ENCODE data around the gene ADRB2. TPM values are rescaled to one million over a fixed set of nuclear protein-coding genes. Genes with fewer than 3 reads are reported as not detected.

Gene ADRB2
- total RNA-seq, 3 donors from 2014 or later (not counting 1 experiment from before 2014, with no cell fraction given), result 47.1 to 78.9 (median 60.7) TPM

DNA sequence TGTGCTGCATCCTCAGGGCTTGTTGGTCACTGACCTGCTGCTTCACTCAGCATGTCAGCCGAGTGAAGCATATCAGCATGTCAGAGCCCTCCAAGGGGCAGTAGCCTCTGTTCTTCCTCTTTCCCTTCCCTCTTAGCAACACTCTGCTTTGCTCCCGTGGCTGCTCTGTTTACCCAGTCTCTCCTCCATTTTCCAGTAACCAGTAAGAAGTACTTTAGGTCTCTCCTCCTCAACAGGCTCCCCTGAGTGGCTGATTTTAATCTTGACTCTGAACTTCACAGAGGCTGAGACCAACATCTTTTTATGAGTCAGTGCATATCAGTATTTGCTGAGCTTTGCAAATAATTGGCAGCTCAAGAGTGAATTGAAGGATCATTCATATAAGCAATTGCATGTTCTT is 18.6 kb upstream of the ADRB2 start:
- Mint-ChIP-seq H3K36me3 (no peaks in the 10 kb centered on the region), H3K4me3 (no peak overlapping the region), H3K27me3 (ENCODE audit: low read depth in 2 of 2) (no peaks in the 10 kb centered on the region), H3K27ac (peak overlapping the region in 1 of 2 donors; percentile 27), H3K4me1 (peaks cover 28 to 31% of the 10 kb centered on the region in 2 donors), H3K9me3 (no peaks in the 10 kb centered on the region)
- no peaks in the 10 kb centered on the region for H3K9me3 ChIP-seq (ENCODE audit: control insufficient read depth, insufficient read depth, low read length)
- no peak for DNase-seq
- H3K27ac ChIP-seq (ENCODE audit: low read length), result peak overlapping the region; percentile 2
- no peak overlapping the region for H3K4me3 ChIP-seq (ENCODE audit: low read length)
- intact Hi-C loops (cut with micrococcal nuclease), result loop anchor here (2.0 kb wide), 1 partner anchor 19 kb away; the partner anchor contains the start of gene ADRB2
- 34% methylated on average over 2 of the region's 2 CpGs for WGBS (ENCODE audit: insufficient coverage)
- ATAC-seq, result no peak
- H3K27me3 ChIP-seq (ENCODE audit: control insufficient read depth, insufficient read depth, low read length), result no peaks in the 10 kb centered on the region
- H3K36me3 ChIP-seq (ENCODE audit: control insufficient read depth, insufficient read depth, low read length), result no peaks in the 10 kb centered on the region
- TF ChIP-seq, protein P1, sequence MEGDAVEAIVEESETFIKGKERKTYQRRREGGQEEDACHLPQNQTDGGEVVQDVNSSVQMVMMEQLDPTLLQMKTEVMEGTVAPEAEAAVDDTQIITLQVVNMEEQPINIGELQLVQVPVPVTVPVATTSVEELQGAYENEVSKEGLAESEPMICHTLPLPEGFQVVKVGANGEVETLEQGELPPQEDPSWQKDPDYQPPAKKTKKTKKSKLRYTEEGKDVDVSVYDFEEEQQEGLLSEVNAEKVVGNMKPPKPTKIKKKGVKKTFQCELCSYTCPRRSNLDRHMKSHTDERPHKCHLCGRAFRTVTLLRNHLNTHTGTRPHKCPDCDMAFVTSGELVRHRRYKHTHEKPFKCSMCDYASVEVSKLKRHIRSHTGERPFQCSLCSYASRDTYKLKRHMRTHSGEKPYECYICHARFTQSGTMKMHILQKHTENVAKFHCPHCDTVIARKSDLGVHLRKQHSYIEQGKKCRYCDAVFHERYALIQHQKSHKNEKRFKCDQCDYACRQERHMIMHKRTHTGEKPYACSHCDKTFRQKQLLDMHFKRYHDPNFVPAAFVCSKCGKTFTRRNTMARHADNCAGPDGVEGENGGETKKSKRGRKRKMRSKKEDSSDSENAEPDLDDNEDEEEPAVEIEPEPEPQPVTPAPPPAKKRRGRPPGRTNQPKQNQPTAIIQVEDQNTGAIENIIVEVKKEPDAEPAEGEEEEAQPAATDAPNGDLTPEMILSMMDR (IDR thresholded peaks at IDR 0.05), result no peak
- H3K4me1 ChIP-seq (ENCODE audit: control insufficient read depth, insufficient read depth, low read length), result peaks cover 38% of the 10 kb centered on the region

DNA sequence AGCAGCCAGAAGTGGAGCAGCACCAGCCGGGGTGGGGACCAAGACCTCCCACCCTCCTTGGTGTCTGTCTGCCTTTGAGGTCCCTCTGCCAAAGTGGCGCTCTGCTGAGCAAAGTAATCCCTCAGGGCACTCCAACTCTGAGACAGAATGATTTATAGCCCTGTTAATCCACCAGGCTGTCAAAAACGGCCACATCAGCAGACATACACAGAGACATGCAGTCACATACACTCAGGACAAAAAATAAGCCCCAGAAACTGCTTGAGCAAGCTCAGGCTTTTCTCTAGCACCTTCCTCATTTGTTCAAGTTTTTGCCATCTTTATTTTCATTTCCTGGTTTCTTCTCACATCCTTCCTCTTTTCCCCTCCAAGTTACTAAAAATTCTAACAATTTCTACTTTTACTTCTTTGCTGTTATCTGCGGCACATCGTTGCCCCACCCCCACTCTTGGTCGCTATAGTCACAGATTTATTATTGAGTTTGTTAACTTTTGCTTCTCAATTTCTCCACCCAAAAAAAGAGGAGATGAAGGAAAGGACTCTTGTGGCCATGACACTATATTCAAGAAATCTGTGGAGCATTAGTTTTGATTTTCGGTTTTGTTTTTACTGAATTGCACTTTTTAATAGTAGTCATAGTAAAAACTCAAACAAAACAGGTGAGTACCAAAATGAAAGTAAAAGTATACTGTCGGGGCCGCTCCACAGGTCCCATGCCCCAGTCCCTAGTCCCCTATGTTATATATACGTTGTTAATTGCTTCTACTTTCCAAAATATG is 17.4 kb upstream of the ADRB2 start:
- TF ChIP-seq, protein P1 (IDR thresholded peaks at IDR 0.05), result no peak
- peak overlapping the region; percentile 36 for H3K4me3 ChIP-seq (ENCODE audit: low read length)
- ATAC-seq (peak; percentile 77 to 81 (median 79)), DNase-seq (peak in 1 of 2 donors; percentile 69)
- peak overlapping the region; percentile 86 to 87 for H3K27ac Mint-ChIP-seq
- intact Hi-C loops (cut with micrococcal nuclease), result loop anchor here (2.0 kb wide), 1 partner anchor 18 kb away; the partner anchor contains the start of gene ADRB2
- no peaks in the 10 kb centered on the region for H3K9me3 Mint-ChIP-seq
- no peaks in the 10 kb centered on the region for H3K9me3 ChIP-seq (ENCODE audit: control insufficient read depth, insufficient read depth, low read length)
- H3K36me3 Mint-ChIP-seq, result no peaks in the 10 kb centered on the region
- peak overlapping the region; percentile 93 for H3K4me3 Mint-ChIP-seq
- H3K27ac ChIP-seq (ENCODE audit: low read length), result peak overlapping the region; percentile 36
- WGBS (ENCODE audit: insufficient coverage), result 14% methylated on average over 5 of the region's 10 CpGs
- no peaks in the 10 kb centered on the region for H3K36me3 ChIP-seq (ENCODE audit: control insufficient read depth, insufficient read depth, low read length)
- peaks cover 28 to 31% of the 10 kb centered on the region in 2 donors for H3K4me1 Mint-ChIP-seq
- peaks cover 38% of the 10 kb centered on the region for H3K4me1 ChIP-seq (ENCODE audit: control insufficient read depth, insufficient read depth, low read length)
- H3K27me3 ChIP-seq (ENCODE audit: control insufficient read depth, insufficient read depth, low read length), result no peaks in the 10 kb centered on the region
- H3K27me3 Mint-ChIP-seq (ENCODE audit: low read depth in 2 of 2), result no peaks in the 10 kb centered on the region

DNA sequence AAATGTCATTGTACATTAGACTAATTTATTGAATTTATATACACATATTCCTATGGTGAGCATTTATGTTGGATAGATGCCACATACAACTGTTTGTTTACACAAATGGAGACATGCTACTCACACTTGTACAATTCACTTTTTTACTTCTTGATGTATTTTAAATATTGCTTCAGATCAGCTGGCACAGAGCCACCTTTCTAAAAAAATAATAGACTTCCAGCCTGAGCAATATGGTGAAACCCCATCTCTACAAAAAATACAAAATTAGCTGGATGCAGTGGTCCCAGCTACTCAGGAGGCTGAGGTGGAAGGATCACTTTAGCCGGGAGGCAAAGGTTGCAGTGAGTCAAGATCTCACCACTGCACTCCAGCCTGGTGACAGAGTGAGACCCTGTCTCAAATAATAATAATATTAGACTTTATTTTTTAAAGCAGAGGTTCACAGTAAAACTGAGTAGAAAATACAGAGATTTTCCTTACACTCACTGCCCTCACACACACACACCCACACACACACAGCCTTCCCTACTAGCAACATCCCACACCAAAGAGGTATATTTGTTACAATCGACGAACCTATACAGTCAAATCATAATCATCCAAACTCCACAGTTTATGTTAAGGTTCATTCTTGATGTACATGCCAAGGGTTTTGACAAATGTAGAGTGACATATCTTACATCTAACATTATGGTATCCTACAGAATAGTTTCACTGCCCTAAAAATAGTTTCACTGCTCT is 16.5 kb upstream of the ADRB2 start:
- ATAC-seq, result no peak
- Histone ChIP-seq H3K27ac (ENCODE audit: low read length) (peak overlapping the region; percentile 36), H3K4me1 (ENCODE audit: control insufficient read depth, insufficient read depth, low read length) (peaks cover 38% of the 10 kb centered on the region), H3K36me3 (ENCODE audit: control insufficient read depth, insufficient read depth, low read length) (no peaks in the 10 kb centered on the region), H3K9me3 (ENCODE audit: control insufficient read depth, insufficient read depth, low read length) (no peaks in the 10 kb centered on the region), H3K27me3 (ENCODE audit: control insufficient read depth, insufficient read depth, low read length) (no peaks in the 10 kb centered on the region), H3K4me3 (ENCODE audit: low read length) (peak overlapping the region; percentile 36)
- H3K4me3 Mint-ChIP-seq, result peak overlapping the region; percentile 93
- TF ChIP-seq, protein P1 (IDR thresholded peaks at IDR 0.05), result no peak
- no peaks in the 10 kb centered on the region for H3K36me3 Mint-ChIP-seq
- intact Hi-C loops (cut with micrococcal nuclease), result loop anchor here (2.0 kb wide), 1 partner anchor 17 kb away; the partner anchor contains the start of gene ADRB2
- H3K27ac Mint-ChIP-seq, result peak overlapping the region; percentile 86 to 87
- WGBS (ENCODE audit: insufficient coverage), result 83% methylated on average over 1 of the region's 3 CpGs
- peaks cover 28 to 31% of the 10 kb centered on the region in 2 donors for H3K4me1 Mint-ChIP-seq
- H3K9me3 Mint-ChIP-seq, result no peaks in the 10 kb centered on the region
- H3K27me3 Mint-ChIP-seq (ENCODE audit: low read depth in 2 of 2), result no peaks in the 10 kb centered on the region
- peak in 1 of 2 donors; percentile 24 for DNase-seq
